GM19238 (cell line): ENCODE measurements around the gene HOMEZ.
"Not testable (repeated sequence)": the region's sequence is repeated elsewhere in the genome, so short reads cannot be mapped to it uniquely, and the experiment has no call there.

Source experiments
- DNase-seq: peaks from one replicate; pipeline ENCODE4 v3.0.0; 2011; ENCODE audit warnings: low spot score; ENCODE audit not compliant: insufficient read length

HOMEZ gene

DNA sequence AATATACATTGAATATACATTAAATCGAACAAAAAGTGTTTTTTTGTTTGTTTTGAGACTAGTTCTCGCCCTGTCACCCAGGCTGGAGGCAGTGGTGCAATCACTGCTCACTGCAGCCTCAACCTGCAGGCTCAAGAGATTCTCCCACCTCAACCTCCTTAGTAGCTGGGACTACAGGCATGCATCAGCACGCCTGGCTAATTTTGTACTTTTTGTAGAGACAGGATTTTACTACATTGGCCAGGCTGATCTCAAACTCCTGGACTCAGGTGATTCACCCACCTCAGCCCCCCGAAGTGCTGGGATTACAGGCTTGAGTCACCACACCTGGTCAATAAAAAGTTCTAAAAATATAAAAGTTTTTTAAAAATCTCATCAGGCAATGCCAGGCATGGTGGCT, 58.4 kb downstream of the HOMEZ start:
- no peak for DNase-seq

- not testable (repeated sequence) for DNase-seq
These were observed 61.0 kb downstream of the HOMEZ start for GRCh38 chr14:23224958-23225357.
